ENCODE data around the gene ITGA2.

GRCh38 chr5:52995914-52996313, 6.8 kb downstream of the ITGA2 start:
- TF ChIP-seq POLR2A (IDR thresholded peaks at IDR 0.05; ENCODE audit: borderline replicate concordance, extremely low read depth, insufficient read depth, insufficient read length) = no peak
- no peak for TF ChIP-seq CEBPB (IDR thresholded peaks at IDR 0.05; ENCODE audit: low read depth)
- TF ChIP-seq ZNF274 (IDR thresholded peaks at IDR 0.05; ENCODE audit: low read depth, low read length) = no peak
